ENCODE measurements around the gene GIN1. TPM values are rescaled to one million over a fixed set of nuclear protein-coding genes. Genes with fewer than 3 reads are reported as not detected.

The GIN1 gene
- total RNA-seq, 1 experiment from 2014 or later: 6.6 TPM

GRCh38 chr5:103114440-103114839 lies 5.5 kb downstream of the GIN1 start:
- no peak overlapping the region for H2BK5ac ChIP-seq (ENCODE audit: insufficient read length, low read length)
- no peak overlapping the region for H3T11ph ChIP-seq (ENCODE audit: low read length)
- H2BK20ac ChIP-seq (ENCODE audit: low read depth, low read length, poor library complexity, severe bottlenecking): no peak overlapping the region
- TF ChIP-seq CTCF (conservative IDR thresholded peaks at IDR 0.05): no peak
- no peak overlapping the region for H3K4ac ChIP-seq (ENCODE audit: low read depth, low read length)
- H3K23me2 ChIP-seq (ENCODE audit: insufficient read length, low read depth, low read length, poor library complexity, severe bottlenecking): no peaks in the 10 kb centered on the region
- H4K5ac ChIP-seq (ENCODE audit: insufficient read length, low read depth, low read length): no peak overlapping the region
- H3K27me3 ChIP-seq (ENCODE audit: insufficient read depth, low read length): no peaks in the 10 kb centered on the region
- H3K9ac ChIP-seq (ENCODE audit: extremely low read depth, insufficient read length, low read length): no peak overlapping the region
- no peak overlapping the region for H2BK12ac ChIP-seq (ENCODE audit: insufficient read length, low read depth, low read length)
- H3K9me3 Mint-ChIP-seq: no peaks in the 10 kb centered on the region; a peak in 1 of 5 replicates
- no peak for DNase-seq
- H3K4me3 Mint-ChIP-seq: no peak overlapping the region
- H2BK120ac ChIP-seq (ENCODE audit: low read depth, low read length, poor library complexity, severe bottlenecking): no peak overlapping the region
- H3K36me3 Mint-ChIP-seq (ENCODE audit: insufficient read depth in 1 of 3, low read depth in 3 of 3): peaks cover 0 to 9% (median 2%) of the 10 kb centered on the region in 3 experiments; a peak in 4 of 7 replicates
- no peak overlapping the region for H2AK5ac ChIP-seq (ENCODE audit: insufficient read length, low read length)
- H3K27me3 Mint-ChIP-seq (ENCODE audit: low read depth): no peaks in the 10 kb centered on the region
- no peak overlapping the region for H3K14ac ChIP-seq (ENCODE audit: insufficient read depth, low read length)
- no peaks in the 10 kb centered on the region for H3K79me2 ChIP-seq (ENCODE audit: insufficient read depth, low read length)
- H3K27ac Mint-ChIP-seq: no peak overlapping the region
- H4K8ac ChIP-seq (replicated peaks; ENCODE audit: insufficient read length, low read depth, low read length): no peak overlapping the region
- peaks cover 2% of the 10 kb centered on the region; the same call in 1 of the 2 replicates for H3K4me1 ChIP-seq (ENCODE audit: insufficient read depth, low read length)
- H3K18ac ChIP-seq (ENCODE audit: insufficient read length, low read depth, low read length): no peak overlapping the region
- WGBS (ENCODE audit: extremely low coverage, insufficient read length, low lambda C conversion rate): no CpG with 5 or more reads among the region's 2 CpGs
- no peak overlapping the region for H3K56ac ChIP-seq (ENCODE audit: insufficient read length, low read depth, low read length)
- no peak overlapping the region for H2BK15ac ChIP-seq (ENCODE audit: low read depth, low read length)
- no peak overlapping the region for H2AFZ ChIP-seq (ENCODE audit: low read length)
- no peaks in the 10 kb centered on the region for H3K9me3 ChIP-seq (ENCODE audit: control insufficient read depth, low read depth, low read length)
- H3K79me1 ChIP-seq (ENCODE audit: insufficient read depth, low read depth, low read length, poor library complexity, severe bottlenecking): no peaks in the 10 kb centered on the region
- no peaks in the 10 kb centered on the region for H4K20me1 ChIP-seq (ENCODE audit: control insufficient read depth, insufficient read depth, insufficient read length)
- no peak overlapping the region for H4K91ac ChIP-seq (ENCODE audit: insufficient read length, low read depth, low read length)
- H3K23ac ChIP-seq (ENCODE audit: insufficient read length, low read depth, low read length): no peak overlapping the region
- H3K4me2 ChIP-seq (ENCODE audit: insufficient read depth, insufficient read length, low read length): no peak overlapping the region
- peaks cover 18 to 28% of the 10 kb centered on the region in 2 experiments for H3K4me1 Mint-ChIP-seq
- H3K27ac ChIP-seq (ENCODE audit: insufficient read length, low read depth, low read length): no peak overlapping the region
